HG02943 (cell line): ENCODE results near the gene TOM1L2.

ENCODE experiments used
- ATAC-seq: cut with Tn5 transposase; IDR thresholded peaks from one replicate; pipeline ENCODE4 v1.9.1; 2021; ENCODE audit warnings: mild to moderate bottlenecking, low read depth, moderate library complexity; ENCODE audit not compliant: unreplicated experiment

TOM1L2 gene

DNA sequence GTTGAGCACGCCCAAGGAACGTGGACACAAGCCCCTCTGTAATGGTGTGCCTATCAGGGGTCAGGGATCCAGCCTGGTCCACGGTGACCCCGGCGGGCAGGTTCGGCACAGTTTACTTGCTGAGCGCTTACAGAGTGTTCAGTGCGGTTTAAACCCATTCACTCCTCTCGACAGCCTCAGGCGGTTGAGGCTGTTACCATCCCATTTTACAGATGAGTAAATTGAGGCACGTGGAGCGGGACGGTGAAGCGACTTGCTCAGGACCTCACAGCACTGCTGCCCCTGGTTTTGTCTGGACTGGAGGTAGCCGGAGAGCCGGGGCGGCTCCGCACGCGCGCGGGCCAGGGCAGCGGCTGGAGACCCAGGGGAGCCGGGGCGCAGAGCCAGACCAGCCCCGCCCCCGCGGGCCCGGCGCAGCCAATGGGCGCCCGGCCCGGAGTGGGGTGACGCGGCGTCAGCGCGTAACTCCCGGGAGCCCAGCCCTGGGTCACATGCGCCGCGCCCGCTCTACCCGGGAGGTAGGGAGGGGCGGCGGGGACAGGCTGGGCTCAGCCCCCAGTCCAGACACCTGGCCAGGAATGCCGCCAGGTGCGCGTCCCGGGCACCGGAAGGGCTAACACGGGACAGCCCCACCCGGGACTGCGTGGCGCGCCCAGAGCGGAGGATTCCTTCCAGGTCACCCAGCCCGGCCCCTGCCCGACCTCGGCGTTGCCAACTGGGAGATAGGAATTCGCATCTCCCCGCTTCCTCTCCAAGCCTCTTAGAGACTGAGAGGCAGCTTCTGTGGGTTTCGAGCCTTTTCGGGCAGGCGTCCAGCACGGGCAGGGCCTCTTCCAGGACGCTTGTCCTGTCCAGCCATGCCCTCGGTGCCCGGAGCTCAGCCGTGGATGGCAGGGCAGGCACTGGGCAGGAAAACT lies 132.2 kb downstream of the TOM1L2 start:
- peak; percentile 42 for ATAC-seq

DNA sequence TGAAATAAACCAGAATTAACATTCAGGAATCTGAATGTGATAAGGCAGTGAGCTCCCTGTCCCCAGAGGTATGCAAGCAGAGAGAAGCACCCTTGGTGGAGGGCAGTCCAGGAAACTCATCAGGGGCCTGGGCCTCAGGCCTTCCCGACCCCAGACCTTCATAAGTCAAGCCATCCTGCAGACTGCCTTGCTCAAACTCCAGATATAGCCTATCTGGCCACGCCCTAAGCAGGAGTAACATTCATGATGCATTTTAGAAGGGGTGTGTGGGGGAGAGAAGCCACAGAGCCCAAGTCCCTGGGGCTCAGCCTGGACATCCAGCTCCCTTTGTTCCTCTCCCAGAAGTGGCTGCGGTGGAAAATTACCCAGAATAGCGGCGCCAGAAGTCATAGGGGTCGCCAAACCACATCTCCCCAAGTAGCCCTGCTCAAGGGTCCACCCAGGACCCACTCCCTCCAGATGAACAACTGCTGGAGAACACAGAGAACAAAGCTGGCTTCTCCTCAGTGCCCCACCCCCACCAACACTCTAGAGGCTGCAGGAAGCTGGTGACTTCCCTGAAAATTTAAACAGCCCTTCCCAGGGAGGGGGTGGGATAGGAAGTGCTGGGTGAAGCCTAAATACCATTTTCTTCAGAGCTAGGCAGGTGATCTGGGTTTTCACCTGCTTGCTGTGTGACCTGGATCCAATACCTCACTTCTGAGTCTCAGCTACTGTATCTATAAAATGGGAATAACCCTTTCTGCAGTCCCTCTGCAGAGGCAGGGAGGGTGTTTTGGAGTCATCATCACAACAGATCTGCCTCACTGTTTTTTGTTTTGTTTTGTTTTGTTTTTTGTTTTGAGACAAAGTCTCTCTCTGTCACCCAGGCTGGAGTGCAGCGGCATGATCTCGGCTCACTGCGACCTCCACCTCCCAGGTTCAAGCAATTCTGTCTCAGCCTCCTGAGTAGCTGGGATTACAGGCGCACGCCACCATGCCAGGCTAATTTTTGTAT lies 133.9 kb downstream of the TOM1L2 start:
- no peak for ATAC-seq

DNA sequence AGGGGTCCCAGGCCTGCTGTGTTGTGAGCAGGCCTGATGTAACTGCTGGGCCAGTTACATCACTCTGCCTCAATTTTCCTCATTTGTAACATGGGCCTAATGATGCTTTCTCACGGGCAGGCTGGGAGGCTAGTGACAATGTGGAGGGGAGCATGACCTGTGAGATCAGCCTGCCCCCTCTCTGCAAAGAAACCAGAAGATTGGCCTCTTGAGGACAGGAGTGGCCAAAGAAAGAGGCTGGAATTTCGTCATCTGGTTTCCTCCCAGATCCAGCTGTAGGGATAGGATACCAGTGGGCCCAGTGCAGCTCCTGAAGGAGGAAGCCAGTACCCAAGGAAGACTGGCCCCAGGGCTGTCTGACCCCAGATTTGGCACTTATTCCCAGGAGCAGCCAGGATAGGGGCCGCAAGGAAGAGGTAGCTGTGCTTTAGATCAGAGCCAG lies 134.8 kb downstream of the TOM1L2 start:
- ATAC-seq, result no peak

DNA sequence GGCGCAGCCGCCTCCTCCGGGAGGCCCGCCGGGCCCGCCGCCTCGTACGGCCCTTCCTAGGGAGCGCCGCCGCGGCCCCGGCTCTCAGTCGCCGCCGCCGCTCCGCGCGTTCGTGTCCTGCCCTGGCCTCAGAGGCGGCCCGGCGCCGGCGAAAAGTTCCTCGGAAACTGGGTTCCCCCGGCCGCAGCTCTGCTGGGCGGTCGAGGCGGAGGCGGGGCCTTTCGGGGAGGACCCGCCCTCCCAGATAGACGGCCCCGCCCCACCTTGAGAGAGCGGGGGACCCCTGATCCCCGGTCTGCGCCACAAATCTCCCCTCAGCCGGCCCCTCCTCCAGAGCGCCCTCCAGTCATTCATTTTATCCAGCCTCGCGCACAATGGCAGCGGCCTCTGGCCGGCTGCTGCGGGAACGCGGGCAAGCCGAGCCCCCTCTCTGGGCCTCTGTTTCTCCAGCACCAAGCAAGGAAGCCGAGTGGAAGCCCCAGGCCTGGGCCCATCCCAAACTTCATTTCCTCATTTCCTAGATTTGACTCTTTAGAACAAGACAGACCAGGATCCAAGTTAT lies 135.3 kb downstream of the TOM1L2 start, which contains the start of gene SREBF1:
Gene SREBF1, minus strand, starts transcription at position 169 of the 562 bp plus-strand sequence. CDS start 169 bp downstream, outside the sequence.
- ATAC-seq, result peak; percentile 16

DNA sequence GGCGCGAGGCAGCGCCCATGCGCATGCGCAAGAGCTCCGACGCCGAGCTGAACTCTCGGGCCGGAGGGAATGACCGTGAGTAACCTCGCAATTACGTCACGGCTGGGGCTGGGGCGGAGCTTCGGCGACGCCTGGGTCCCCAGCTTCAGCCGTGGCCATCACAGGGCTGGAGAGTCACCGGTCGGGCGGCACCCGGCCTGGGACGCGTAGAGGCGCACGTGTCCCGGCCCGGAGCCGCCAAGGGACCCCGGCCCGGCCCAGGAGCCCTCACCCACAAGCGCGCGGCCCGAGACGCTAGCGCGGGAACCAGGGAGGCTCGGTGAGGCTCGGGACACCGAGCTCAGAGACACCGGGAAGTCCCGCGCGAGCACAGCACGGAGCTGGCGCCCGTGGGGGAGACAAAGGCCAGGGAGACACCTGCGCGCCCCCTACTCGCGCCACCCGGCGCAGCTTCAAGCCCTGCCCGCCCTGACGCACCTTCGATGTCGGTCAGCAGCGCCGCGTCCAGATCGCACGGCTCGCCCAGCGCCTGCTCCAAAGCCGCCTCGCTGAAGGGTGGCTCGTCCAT lies 135.9 kb downstream of the TOM1L2 start:
- peak; percentile 66 for ATAC-seq

DNA sequence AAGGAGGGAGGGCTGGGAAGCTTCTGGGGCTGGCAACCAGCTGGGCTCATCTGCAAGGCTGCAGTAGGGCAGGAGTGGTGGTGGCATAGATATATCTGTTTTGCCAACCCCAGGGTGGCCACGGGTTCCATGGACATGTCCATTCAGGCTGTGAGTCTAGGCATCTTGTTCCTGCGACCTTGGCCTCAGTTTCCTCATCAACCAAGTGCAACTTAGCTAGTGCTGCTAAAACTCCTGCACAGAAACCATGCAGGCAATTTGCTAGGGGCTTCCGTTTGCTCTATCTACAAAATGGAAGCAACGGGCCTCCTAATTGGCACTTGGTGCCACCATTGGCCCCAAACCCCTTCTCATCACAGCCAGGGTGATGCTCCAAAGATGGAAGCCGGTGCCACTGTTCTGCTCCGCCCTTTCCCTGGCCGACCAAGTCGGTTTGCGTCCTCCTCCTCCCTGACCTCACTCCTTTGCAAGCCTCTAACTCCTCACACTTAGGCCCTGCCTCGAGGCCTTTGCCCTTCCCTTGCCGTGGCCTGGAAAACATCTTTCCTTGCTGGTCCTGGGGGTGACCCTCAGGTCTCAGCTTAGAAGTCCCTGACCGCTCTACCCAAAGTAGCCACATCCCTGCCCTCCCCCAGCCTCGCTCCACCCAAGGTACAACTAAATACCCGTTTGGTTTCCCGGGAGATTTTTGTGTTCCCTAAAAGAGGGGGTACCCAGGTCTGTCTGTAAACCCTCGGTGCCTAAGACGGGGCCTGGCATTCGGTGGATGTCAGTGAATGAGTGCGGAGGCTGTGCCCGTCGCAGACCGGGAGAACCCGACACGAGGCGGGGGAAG lies 136.6 kb downstream of the TOM1L2 start:
- no peak for ATAC-seq

DNA sequence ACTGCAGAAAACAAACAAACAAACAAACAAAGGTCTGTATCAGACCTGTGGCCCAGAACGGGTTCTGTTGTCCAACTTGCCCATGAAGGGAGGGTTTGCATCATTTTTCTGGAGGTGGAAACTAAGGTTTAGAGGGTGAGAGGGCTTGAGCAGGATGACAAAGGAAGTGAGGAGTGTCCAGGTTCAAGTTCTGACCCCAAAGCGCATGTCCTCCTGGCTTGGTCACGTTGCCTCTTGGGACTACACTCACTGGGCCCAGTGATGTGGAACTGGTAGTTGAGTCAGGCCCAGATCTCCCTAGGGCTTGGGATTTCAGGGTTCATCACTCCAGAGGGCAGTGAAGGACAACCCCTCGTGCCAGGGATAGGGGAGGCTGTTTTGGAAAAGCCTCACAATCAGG lies 137.2 kb downstream of the TOM1L2 start:
- no peak for ATAC-seq

DNA sequence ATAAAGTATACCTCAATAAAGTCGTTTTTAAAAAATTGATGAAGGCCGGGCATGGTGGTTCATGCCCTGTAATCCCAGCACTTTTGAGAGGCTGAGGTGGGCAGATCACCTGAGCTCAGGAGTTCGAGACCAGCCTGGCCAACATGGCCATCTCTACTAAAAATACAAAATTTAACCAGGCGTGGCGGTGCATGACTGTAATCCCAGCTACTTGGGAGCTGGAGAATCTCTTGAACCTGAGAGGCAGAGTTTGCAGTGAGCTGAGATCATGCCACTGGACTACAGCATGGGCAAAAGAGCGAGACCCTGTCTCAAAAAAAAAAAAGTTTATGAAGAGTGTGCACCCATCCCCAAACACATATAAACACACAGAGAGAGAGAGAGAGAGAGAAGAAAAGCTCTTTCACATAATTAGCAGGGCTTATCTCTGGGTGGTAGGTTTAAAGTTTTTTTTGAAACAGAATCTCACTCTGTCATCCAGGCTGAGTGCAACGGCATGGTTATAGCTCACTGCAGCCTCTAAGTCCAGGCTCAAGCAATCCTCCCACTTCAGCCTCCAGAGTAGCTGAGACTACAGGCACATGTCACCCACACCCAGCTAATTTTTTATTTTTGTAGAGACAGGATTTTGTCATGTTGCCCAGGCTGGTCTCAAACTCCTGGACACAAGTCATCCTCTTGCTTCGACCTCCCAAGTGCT lies 138.4 kb downstream of the TOM1L2 start:
- ATAC-seq, result no peak

DNA sequence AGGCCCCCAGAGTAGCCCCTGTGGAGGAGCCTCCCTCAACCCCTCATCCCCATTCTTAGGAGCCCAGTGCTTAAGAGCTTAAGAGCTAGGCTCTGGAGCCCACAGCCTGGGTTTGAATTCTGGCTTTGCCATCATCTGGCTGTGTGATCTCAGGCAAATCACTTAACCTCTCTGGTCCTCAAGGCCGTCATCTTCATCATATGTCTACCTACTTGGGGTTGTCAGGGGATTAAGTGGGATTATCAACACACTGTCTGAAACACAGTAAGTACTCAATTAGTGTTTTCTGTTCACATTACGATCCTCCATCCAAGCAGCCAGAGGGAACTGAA lies 140.2 kb downstream of the TOM1L2 start:
- no peak for ATAC-seq

DNA sequence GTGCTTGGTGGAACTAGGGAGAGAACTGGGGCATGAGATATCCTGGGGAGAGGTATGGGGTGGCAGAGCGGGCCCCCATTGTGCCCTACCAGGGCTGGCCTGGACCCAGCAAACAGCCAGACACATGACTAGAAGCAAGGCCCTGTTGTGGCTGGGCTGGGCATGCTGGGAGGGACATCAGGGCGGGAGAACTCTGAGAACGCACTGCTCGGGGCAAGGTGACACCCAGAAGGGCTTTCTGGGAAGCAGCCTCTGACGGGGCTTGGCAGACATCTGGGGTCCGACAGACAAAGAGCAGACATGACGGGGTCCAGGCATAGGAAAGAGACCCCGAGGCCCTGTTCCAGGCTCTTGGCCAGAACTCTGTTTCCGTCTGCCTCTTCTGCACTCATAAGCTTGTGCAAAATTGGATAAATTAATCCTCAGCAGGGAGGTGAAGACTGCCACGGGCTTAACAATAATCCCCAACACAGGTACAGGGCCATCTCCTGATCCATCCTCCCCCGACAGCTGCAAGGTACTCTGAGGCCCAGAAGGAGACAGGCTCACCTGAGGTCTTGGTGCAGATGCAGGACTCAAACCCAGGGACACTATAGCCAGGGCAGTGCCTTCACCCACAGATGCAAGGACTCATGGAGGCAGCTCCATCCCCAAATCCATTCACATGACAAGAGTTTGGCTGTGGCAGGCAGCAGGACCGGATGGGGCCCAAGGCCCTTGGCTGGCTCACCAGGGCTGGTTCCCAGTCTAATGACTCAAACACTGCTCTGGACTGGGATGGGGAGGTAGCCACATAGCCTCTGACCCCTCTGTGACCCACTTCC lies 140.8 kb downstream of the TOM1L2 start:
- no peak for ATAC-seq

DNA sequence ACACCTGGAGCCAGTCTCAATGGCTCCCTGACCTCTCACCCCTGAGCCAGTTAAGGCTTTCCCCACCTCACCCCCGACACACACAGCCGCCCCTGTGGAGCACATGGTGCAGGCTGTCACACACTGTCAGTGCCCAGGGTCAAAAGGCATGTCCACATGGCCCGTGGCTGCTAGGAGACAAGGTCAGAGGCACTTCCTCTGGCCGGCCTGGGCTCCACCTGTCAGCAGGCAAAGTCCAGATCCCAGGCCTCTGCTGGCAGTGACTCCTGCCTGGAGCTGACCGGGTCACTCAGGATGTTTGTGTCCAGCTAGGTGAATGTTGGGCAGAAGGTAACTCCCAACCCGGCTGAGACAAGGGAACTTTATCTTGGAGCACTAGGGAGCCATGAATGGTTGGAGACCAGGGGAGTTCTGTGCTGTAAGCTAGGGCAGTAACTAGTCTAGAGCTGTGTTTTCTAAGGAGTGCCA lies 141.4 kb downstream of the TOM1L2 start:
- no peak for ATAC-seq

DNA sequence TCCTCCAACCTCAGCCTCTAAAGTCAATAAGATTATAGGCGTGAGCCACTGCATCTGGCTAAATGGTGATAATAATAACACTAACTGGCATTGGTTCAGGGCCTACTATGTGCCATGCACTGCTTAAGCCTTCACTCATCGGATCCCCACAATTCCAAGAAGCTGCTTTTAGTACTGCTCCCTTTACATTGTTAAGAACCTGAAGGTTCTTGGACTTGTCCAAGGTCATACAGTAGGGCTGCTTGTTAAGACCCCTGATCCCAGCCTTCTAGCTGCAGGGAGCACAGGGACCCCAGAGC lies 142.0 kb downstream of the TOM1L2 start:
- no peak for ATAC-seq

DNA sequence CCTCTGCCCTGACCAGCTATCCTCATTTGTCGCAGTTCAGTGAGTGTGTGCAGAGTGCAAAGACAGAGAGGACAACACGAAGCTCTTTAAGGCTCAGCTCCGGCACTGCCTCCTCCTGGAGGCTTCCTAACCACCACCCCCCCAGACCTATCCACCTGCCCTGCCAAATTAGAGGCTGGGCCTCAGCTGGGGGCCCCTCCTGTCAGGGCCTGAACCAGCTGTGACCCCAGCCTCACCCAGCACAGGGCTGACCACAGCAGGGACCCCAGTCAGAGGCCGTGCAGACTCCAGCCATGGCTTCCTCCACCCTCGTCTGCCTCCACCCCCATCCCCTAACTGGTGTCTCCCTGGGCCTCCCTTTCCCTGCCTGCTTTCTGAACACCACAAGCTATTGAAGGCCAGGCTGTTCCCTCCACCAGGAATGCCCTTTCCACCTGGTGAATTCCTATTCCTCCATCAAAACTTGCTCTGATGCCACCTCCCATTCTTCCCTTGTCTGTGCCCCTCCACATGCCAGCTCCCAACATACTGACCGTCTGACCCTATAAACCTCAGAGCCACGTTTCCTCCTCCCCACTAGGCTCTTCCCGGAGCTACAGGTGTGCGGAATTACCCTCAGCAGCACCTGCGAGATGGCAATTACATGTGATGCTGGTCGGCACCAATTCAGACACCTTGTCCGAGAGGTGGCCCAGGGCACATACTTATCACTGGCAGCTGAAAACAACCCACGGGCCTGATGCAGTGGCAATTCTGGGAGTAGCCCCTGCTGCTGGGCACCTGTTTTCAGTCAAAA lies 144.2 kb downstream of the TOM1L2 start:
- no peak for ATAC-seq

DNA sequence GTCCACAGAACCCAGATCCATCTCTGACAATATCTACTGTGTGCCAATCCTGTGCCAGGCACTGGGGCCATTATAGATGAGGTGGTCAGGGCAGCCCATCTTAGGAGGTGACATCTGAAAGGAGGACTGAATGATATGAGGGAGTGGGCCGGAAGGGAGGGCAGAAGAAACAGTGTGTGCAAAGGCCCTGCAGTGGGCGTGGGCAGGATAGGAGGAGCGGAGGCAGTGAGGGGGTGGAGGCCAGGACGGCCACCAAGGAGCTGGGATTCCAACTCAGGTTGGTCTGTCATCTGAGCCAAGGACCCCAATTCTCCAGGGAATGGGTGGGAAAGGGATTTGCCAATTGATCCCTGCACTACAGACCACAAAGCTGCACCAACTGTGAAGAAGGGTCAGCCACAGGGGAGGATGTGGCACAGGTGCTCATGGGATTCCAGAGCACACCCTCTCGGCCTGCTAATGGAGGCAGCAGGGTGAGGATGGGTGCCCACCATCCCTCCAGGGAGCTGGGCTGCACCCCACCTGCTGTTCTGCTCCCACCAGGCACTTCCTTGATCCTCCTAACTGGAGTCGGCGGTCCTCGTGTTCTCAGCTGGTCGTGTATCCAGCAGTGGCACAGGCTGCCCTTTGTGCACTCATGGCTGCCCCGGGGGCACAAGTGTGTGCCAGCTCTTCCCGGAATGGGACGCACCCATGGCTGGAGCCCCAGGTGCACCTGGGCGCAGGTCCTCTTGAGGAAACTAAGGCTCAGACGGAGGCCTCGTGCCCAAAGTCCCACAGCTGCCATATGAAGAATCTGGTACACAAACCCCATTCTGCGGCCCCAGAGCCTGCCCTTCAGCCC lies 145.0 kb downstream of the TOM1L2 start:
- ATAC-seq, result no peak

DNA sequence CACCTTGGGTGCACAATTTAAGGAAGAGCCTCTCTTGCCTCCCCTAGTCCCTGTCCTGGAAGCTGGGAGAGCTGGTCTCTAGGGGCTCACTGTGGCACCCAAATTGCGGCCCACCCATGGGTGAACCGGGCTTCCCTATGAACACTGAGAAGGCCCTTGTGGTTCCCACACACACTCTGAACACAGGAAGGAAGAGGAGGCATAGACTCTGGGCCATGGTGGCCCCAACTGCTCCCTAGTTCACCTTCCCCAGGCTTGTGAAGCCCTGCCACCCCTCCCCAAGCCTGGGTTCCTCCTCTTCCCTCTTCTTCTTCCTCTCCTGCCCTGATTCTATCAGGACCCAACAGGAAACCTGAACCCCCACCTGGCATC lies 145.9 kb downstream of the TOM1L2 start:
- no peak for ATAC-seq

DNA sequence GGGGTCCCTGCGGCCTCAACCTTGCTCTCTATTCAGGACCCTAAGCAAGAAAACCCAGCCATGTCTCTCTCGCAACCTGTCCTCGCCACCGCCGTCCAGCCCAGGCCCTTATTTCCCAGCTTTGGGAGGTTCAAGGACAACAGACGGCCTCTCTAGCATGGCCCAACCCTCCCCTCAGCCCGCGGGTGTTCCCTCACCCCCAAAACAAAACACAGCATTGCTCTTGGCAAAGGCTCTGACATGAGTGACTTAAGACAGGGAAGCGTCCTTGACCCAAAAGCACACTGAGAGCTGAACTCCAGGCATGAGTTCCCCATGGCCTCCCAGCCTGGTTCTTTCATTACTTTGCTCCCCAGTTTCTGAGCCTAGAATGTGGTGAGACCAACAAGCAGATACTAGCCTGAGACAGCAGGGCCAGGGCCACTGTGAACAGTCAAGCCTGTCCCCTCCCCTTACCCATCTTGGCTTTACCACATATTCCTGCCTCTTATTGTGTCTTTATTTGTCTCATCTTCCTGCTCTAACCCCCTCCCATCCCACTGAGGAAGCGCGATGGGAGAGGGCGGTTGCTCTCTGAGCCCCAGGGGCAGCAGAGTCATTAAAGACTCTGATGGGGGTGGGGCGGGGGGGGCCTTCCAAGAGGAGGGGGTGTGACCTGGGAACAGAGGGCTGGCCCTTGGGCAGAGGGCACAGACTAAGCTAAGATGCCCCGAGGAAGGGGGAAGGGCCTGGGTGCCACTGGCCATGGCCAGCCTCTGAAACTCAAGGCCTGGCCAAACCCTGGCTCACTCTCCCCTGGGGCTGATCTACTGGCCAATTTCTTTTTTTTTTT lies 147.2 kb downstream of the TOM1L2 start:
- ATAC-seq, result no peak
